Thyroid gland (tissue), 4 donors: ENCODE results near the gene MXD4. TPM values are rescaled to one million over a fixed set of nuclear protein-coding genes. Genes with fewer than 3 reads are reported as not detected.

Experiments
- DNase-seq, 2 donors: peaks; one replicate each; pipeline ENCODE4 v3.0.0-alpha.2; 2019
- H3K27ac ChIP-seq, 3 donors: fragments of 200-600 bp; sonication (generic); 1 replicate in 2 of 3; 2 replicates in 1 of 3; pipeline ENCODE4 v1.5.1; 2016 to 2019; ENCODE audit warnings: mild to moderate bottlenecking in 1 of 3, moderate library complexity in 1 of 3
- H3K27me3 ChIP-seq: fragments of 200-600 bp; sonication (generic); one replicate; pipeline ENCODE4 v1.5.1; 2019
- H3K36me3 ChIP-seq, 2 donors: fragments of 200-600 bp; sonication (generic); one replicate each; pipeline ENCODE4 v1.5.1; 2016 to 2019
- H3K4me1 ChIP-seq, 2 donors: fragments of 200-600 bp; sonication (generic); one replicate each; pipeline ENCODE4 v1.5.1; 2017 to 2019
- H3K4me3 ChIP-seq, 3 donors: fragments of 200-600 bp; sonication (generic); replicated peaks in 1 of 3; 1 replicate in 2 of 3; 2 replicates in 1 of 3; pipeline ENCODE4 v1.5.1; 2016; ENCODE audit warnings: mild to moderate bottlenecking in 1 of 3
- H3K9me3 ChIP-seq: fragments of 200-600 bp; sonication (generic); one replicate; pipeline ENCODE4 v1.5.1; 2017
- POLR2A ChIP-seq, 2 donors: fragments of 450-650 bp; IDR thresholded peaks; one replicate each; pipeline ENCODE4 v1.6.1; 2017; ENCODE audit warnings: antibody characterized with exemption in 2 of 2, mild to moderate bottlenecking in 2 of 2, moderate library complexity in 1 of 2
- WGBS, 2 donors: methylation state at CpG; one replicate each; pipeline ENCODE4 v1.1.5; 2017; 5-methylcytosine and 5-hydroxymethylcytosine counted together
- intact Hi-C: fragments of 100-400 bp; cut with DNase I; formaldehyde crosslinking; loops from one replicate; pipeline ENCODE4 v1.15.1; 2023
- total RNA-seq, 4 donors: library from RNA; depleted of rRNA; stranded (reverse); fragments of >200 nt; gene quantifications; one replicate each; pipeline ENCODE4 v1.2.3, GENCODE V29; 2016
- TF ChIP-seq, protein P1 (sequence below), 6 experiments: fragments of 200-600 bp in 3 of 6; fragments of 450-650 bp in 3 of 6; sonication (generic) in 3 of 6; IDR thresholded peaks; one replicate each; pipeline ENCODE4 v1.5.1; 2016 to 2019; ENCODE audit warnings: antibody characterized with exemption in 6 of 6, mild to moderate bottlenecking in 2 of 6, inconsistent platforms in 1 of 6, moderate library complexity in 1 of 6

MXD4 gene
- total RNA-seq, 4 donors from 2014 or later = 48.1 to 102 (median 61.9) TPM

DNA sequence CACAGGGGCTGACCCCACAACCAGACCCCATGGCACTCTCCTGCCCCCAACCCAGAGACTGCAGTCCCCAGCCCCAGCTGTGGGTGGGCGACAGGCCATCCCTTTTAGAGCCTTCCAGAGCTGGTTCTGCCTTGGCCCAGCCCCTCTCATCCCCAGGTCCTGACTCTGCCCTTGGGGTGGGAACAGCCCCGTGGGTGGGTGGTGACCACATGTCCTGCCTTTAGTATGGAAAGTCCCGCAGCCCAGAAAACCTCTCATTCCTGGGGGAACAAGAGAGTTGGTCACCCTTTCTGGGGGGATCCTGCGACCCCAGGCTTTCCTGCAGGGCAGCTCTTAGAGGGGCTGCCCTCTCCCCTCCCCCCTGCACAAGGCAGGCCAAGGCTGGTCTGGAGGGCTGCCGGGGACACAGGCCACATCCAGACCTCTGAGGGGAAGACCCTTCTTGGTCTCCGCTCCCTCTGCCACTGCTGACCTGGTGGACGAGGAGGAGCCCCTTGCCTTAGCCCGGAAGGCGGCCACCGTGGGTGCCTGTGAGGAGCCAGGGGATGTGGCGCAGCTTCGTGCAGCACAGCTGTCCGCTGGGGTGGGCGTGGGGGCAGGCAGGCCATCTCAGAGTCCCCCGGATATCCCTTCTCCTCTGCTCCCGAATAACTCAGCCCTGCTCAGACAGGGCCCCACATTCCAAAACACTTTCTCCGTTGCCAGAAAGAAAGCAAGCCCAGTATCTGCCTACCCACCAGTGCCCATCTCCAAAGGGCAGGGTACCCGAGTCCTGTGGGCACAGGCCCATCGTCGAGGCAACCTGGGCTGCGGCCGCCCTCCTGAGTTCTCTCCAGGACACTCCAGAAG is 6.7 kb upstream of the MXD4 start:
- H3K4me3 ChIP-seq = no peak overlapping the region
- H3K9me3 ChIP-seq = no peaks in the 10 kb centered on the region
- peaks cover 13 to 18% of the 10 kb centered on the region in 2 donors for H3K4me1 ChIP-seq
- no peaks in the 10 kb centered on the region for H3K36me3 ChIP-seq
- H3K27me3 ChIP-seq = no peaks in the 10 kb centered on the region
- intact Hi-C loops = no loop called here
- WGBS, 2 donors = 82 to 84% methylated on average over 12 to 14 of the region's 22 CpGs
- H3K27ac ChIP-seq = no peak overlapping the region
- no peak for TF ChIP-seq POLR2A (IDR thresholded peaks at IDR 0.05)
- TF ChIP-seq, protein P1, sequence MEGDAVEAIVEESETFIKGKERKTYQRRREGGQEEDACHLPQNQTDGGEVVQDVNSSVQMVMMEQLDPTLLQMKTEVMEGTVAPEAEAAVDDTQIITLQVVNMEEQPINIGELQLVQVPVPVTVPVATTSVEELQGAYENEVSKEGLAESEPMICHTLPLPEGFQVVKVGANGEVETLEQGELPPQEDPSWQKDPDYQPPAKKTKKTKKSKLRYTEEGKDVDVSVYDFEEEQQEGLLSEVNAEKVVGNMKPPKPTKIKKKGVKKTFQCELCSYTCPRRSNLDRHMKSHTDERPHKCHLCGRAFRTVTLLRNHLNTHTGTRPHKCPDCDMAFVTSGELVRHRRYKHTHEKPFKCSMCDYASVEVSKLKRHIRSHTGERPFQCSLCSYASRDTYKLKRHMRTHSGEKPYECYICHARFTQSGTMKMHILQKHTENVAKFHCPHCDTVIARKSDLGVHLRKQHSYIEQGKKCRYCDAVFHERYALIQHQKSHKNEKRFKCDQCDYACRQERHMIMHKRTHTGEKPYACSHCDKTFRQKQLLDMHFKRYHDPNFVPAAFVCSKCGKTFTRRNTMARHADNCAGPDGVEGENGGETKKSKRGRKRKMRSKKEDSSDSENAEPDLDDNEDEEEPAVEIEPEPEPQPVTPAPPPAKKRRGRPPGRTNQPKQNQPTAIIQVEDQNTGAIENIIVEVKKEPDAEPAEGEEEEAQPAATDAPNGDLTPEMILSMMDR (IDR thresholded peaks at IDR 0.05) = no peak
- DNase-seq = no peak

DNA sequence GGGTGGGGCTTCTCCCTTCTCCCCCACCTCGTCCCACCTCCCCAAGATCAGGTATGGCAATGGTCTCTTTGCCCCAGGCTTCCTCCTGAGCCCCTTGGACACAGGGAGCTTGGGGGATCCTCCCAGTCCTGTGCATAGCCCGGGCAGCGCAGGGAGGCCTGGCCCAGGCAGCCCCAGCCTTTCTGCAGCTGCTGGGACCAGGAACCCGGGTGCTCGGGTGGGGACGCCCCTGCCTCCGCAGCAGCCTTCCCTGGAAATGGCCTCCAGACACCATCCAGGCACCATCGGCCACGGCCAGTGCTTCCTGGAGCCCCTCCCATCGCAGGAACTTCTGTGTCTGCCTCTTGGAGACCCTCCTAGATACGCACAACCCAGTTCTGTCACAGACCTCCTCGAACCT is 5.9 kb upstream of the MXD4 start:
- H3K27me3 ChIP-seq = no peaks in the 10 kb centered on the region
- intact Hi-C loops = no loop called here
- no peak overlapping the region for H3K4me3 ChIP-seq
- H3K9me3 ChIP-seq = no peaks in the 10 kb centered on the region
- H3K4me1 ChIP-seq = peaks cover 20 to 25% of the 10 kb centered on the region in 2 donors
- 97% methylated on average over 7 to 10 of the region's 12 CpGs for WGBS, 2 donors
- no peak overlapping the region for H3K27ac ChIP-seq
- DNase-seq = no peak
- no peaks in the 10 kb centered on the region for H3K36me3 ChIP-seq
- no peak for TF ChIP-seq POLR2A (IDR thresholded peaks at IDR 0.05)
- TF ChIP-seq, protein P1 (IDR thresholded peaks at IDR 0.05) = no peak

DNA sequence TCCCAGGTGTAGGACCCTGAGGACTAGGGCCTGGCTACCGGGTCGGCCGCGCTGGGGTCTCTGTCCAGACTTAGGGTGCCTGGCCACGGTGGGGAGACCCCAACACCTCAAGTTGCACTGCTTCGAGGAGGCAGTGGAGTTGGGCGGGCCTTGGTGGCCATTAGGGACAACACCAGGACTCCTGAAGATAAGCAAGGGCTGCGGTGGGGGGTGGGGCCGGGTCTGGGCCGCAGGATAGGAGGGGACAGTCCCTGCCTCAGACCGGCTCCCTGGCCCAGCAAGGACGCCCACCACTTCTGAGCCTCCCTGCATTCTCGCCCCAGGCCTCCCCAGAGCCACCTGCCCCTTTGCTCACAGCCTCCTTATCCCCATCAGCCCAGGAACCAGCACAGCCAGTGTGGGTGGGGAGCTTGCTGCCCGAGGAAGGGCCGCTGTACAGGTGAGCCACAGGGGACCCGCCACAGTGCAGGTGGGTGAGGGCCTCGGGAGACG is 5.5 kb upstream of the MXD4 start:
- intact Hi-C loops = no loop called here
- no peaks in the 10 kb centered on the region for H3K27me3 ChIP-seq
- H3K9me3 ChIP-seq = no peaks in the 10 kb centered on the region
- TF ChIP-seq POLR2A (IDR thresholded peaks at IDR 0.05) = no peak
- TF ChIP-seq, protein P1 (IDR thresholded peaks at IDR 0.05) = no peak
- no peaks in the 10 kb centered on the region for H3K36me3 ChIP-seq
- no peak overlapping the region for H3K4me3 ChIP-seq
- 92% methylated on average over 9 to 12 of the region's 18 CpGs for WGBS, 2 donors
- DNase-seq = no peak
- H3K4me1 ChIP-seq = peaks cover 24 to 29% of the 10 kb centered on the region in 2 donors
- H3K27ac ChIP-seq = peak overlapping the region in 1 of 3 donors; percentile 92

DNA sequence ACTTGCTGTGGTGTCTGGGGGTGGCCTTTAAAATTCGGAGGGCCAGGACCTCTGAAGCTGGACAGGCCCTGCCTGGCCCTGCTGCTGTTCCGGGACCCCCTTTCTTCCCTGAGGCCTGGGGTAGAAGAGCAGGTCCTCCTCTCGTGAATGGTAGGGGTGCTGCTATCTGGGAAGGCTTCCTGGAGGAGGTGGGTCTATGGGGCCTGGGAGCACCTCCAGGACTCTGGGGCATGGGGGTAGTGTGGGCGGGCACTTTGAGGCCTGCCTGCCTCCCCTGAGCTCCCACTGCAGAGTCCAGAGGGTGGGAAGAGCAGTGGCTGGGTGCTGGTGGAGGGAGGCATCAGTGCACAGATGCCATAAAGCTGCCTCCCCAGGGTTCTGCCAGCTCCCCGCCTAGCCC is 4.9 kb upstream of the MXD4 start:
- TF ChIP-seq, protein P1 (IDR thresholded peaks at IDR 0.05) = no peak
- no peak for TF ChIP-seq POLR2A (IDR thresholded peaks at IDR 0.05)
- H3K4me1 ChIP-seq = peaks cover 24 to 29% of the 10 kb centered on the region in 2 donors
- no peak for DNase-seq
- peak overlapping the region in 2 of 3 donors; percentile 22 to 92 for H3K27ac ChIP-seq
- no peaks in the 10 kb centered on the region for H3K36me3 ChIP-seq
- WGBS, 2 donors = 82 to 93% methylated on average over 3 to 5 of the region's 5 CpGs
- H3K27me3 ChIP-seq = no peaks in the 10 kb centered on the region
- H3K4me3 ChIP-seq = no peak overlapping the region
- intact Hi-C loops = no loop called here
- no peaks in the 10 kb centered on the region for H3K9me3 ChIP-seq

DNA sequence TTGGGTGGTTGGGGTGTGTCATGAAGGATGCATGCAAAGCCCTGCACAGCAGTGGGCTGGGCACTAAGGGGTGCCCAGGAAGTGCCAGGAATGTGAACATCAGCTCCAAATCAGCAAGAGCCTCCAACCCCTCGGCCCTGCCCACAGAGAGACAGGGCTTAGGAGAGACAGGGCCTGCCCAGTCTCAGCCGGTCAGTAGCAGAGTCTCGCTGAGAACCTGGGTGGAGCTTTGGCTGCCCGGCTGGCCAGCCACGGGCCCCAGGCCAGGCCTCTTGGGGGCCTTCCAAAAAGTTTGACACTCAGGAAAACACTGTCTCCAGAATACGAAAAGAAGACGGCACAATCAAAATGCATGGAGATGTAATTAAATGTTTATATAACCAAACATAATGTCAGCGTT is 4.3 kb upstream of the MXD4 start:
- 14 to 22% methylated on average over 8 of the region's 8 CpGs for WGBS, 2 donors
- H3K4me1 ChIP-seq = peaks cover 24 to 29% of the 10 kb centered on the region in 2 donors
- TF ChIP-seq, protein P1 (IDR thresholded peaks at IDR 0.05) = no peak
- TF ChIP-seq POLR2A (IDR thresholded peaks at IDR 0.05) = peak in 1 of 2 donors; percentile 24
- peak; percentile 88 to 92 for DNase-seq
- no peaks in the 10 kb centered on the region for H3K27me3 ChIP-seq
- H3K4me3 ChIP-seq = no peak overlapping the region
- peak overlapping the region; percentile 66 to 92 (median 72) for H3K27ac ChIP-seq
- no peaks in the 10 kb centered on the region for H3K36me3 ChIP-seq
- no peaks in the 10 kb centered on the region for H3K9me3 ChIP-seq
- intact Hi-C loops = no loop called here
